WTC11 (cell line): Measurements from ENCODE around the gene ITPK1. TPM values are rescaled to one million over a fixed set of nuclear protein-coding genes. Genes with fewer than 3 reads are reported as not detected.

Source experiments
- ATAC-seq: fragments of 200-7000 bp; cut with Tn5 transposase; 2 replicates; pipeline ENCODE4 v1.10.0; 2021; ENCODE audit warnings: mild to moderate bottlenecking, moderate library complexity
- CTCF ChIA-PET: fragments of 300-600 bp; sonication (Branson Sonifier 250); formaldehyde crosslinking; loops from one replicate; lab custom pipeline; 2021; ENCODE audit warnings: antibody characterized with exemption; lab: Charles Lee
- POLR2A ChIA-PET: fragments of 350-600 bp; sonication (Branson Sonifier 250); formaldehyde crosslinking; loops from one replicate; lab custom pipeline; 2021; ENCODE audit warnings: antibody characterized with exemption; lab: Charles Lee
- DNase-seq: peaks from one replicate; pipeline ENCODE4 v3.0.0; 2021; ENCODE audit warnings: low spot score
- H3K27ac Mint-ChIP-seq: 2 replicates; pipeline ENCODE4 v1.8.0; 2021; ENCODE audit warnings: mixed read lengths
- H3K27me3 Mint-ChIP-seq: 2 replicates; pipeline ENCODE4 v1.8.0; 2021; ENCODE audit warnings: low read depth, mild to moderate bottlenecking, moderate library complexity, mixed read lengths
- H3K36me3 Mint-ChIP-seq: 2 replicates; pipeline ENCODE4 v1.8.0; 2021; ENCODE audit warnings: mixed read lengths
- H3K4me1 Mint-ChIP-seq: 2 replicates; pipeline ENCODE4 v1.8.0; 2022; ENCODE audit warnings: mixed read lengths
- H3K4me3 Mint-ChIP-seq: 2 replicates; pipeline ENCODE4 v1.8.0; 2021; ENCODE audit warnings: mild to moderate bottlenecking, moderate library complexity, mixed read lengths
- H3K9me3 Mint-ChIP-seq: 2 replicates; pipeline ENCODE4 v1.8.0; 2021; ENCODE audit warnings: mixed read lengths
- CREB1 ChIP-seq: sonication (generic); formaldehyde crosslinking; IDR thresholded peaks from 2 replicates; pipeline ENCODE4 v1.8.0; 2023; ENCODE audit warnings: mild to moderate bottlenecking, missing genetic modification reagents
- JAZF1 ChIP-seq: fragments of 250-450 bp; sonication (Bioruptor Pico); IDR thresholded peaks from 2 replicates; pipeline ENCODE4 v1.9.0; 2021; ENCODE audit warnings: moderate library complexity, mild to moderate bottlenecking, inconsistent platforms
- ZNF423 ChIP-seq: fragments of 250-450 bp; sonication (Bioruptor Pico); IDR thresholded peaks from 2 replicates; pipeline ENCODE4 v2.1.2; 2022; ENCODE audit warnings: mild to moderate bottlenecking, moderate library complexity
- total RNA-seq: library from RNA; stranded (reverse); gene quantifications from 3 replicates; pipeline ENCODE4 v1.2.3, GENCODE V29; 2021
- TF ChIP-seq, protein P1 (sequence below): sonication (generic); formaldehyde crosslinking; IDR thresholded peaks from 2 replicates; pipeline ENCODE4 v1.8.1; 2023; ENCODE audit warnings: mild to moderate bottlenecking, missing genetic modification reagents, moderate library complexity
- TF ChIP-seq, protein P2 (sequence below): sonication (generic); formaldehyde crosslinking; IDR thresholded peaks from 2 replicates; pipeline ENCODE4 v1.8.0; 2023; ENCODE audit warnings: missing genetic modification reagents, mild to moderate bottlenecking, borderline replicate concordance
- TF ChIP-seq, protein P3 (sequence below): sonication (generic); formaldehyde crosslinking; IDR thresholded peaks from 2 replicates; pipeline ENCODE4 v1.8.1; 2022; ENCODE audit warnings: missing genetic modification reagents, borderline replicate concordance
- TF ChIP-seq, protein P4 (sequence below): sonication (generic); formaldehyde crosslinking; IDR thresholded peaks from 2 replicates; pipeline ENCODE4 v1.8.0; 2022; ENCODE audit warnings: mild to moderate bottlenecking, missing genetic modification reagents

ITPK1 gene
- total RNA-seq, 1 experiment from 2014 or later: 144 TPM

DNA sequence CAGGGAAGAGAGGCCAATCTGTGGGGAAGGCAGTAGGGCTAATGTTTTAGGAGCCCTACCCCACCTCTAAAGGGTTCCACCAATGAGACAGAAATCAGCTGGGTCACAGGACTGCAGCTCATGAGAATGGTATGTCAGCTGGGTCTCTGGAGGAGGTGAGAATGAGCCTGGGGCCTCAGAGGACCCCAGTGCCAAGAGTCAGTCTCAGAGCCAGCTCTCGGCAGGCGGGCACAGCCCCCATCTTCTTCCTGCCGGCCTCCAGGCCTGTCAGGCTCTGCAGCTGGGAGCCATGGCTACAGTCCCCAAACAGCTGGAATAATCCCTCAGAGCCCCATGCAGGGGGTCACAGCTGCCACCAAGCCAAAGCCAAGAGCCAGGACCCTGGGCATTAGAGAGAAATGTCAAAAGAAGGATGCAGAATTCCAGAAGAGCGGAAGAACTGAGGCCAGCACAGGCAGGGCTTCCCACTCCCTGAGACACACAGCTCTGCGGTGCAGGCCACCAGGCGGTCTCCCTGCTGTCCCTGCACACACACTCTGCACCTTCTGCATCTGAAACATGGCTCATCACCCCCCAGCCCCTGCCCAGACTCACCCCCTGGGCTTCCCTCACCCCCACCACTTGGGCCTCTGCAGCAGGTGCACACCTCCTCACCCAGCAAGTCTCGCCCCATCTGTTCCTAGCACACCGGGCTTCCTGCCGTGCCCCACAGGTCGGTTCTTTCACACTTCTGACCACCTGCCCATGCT is 26.0 kb downstream of the ITPK1 start:
- POLR2A ChIA-PET: no interaction called here
- no peak for DNase-seq
- H3K4me3 Mint-ChIP-seq: no peak overlapping the region

DNA sequence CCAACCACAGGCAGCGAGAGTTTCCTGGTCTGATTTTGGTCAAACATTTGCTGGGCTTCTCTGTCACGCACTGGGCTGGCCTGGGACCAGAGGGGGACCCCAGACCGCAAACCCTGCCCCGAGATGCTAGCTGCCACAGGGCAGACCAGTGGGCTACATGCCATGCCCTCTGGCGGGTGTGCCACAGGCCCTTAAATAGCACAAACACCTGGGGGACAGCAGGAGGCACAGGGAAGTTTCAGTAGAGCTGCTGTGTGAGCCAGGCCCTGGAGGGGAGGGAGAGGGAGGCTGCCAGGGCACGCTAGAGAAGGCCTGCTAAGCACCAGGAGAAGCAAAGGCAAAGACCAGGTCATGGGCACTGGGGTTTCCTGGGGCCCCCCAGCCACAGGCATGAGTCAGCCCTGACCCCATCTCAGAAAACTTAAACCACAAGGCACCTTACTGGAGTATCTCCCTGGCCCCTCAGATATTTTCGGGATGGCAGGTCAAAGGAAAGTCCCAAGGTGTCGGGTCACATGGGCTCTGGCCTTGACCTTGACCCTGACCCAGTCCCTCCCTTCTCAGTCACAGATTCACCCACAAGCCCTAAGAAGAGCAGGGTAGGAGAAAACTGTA is 29.2 kb downstream of the ITPK1 start:
- peak overlapping the region; percentile 80 for H3K27ac Mint-ChIP-seq
- H3K4me3 Mint-ChIP-seq: no peak overlapping the region
- peaks cover 6% of the 10 kb centered on the region; the same call in 1 of the 2 replicates for H3K9me3 Mint-ChIP-seq
- TF ChIP-seq, protein P1, sequence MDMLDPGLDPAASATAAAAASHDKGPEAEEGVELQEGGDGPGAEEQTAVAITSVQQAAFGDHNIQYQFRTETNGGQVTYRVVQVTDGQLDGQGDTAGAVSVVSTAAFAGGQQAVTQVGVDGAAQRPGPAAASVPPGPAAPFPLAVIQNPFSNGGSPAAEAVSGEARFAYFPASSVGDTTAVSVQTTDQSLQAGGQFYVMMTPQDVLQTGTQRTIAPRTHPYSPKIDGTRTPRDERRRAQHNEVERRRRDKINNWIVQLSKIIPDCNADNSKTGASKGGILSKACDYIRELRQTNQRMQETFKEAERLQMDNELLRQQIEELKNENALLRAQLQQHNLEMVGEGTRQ (CRISPR knock-in tag): 0 out of 2 replicates have a peak, but pooled peaks have one; percentile 20
- TF ChIP-seq JAZF1 (CRISPR knock-in tag): no peak
- POLR2A ChIA-PET: interaction anchor here (1.4 kb wide), 1 partner anchor 28 kb away, joined by 4 read pairs; no protein-coding TSS in a partner anchor
- ATAC-seq: 0 out of 2 replicates have a peak, but pooled peaks have one; percentile 7
- peaks cover 11% of the 10 kb centered on the region for H3K36me3 Mint-ChIP-seq
- DNase-seq: no peak
- CTCF ChIA-PET: interaction anchor here (0.6 to 1.9 kb wide), 4 partner anchors 29 to 134 kb away, joined by 3 to 7 read pairs (median 4); no protein-coding TSS in a partner anchor
- peaks cover 47% of the 10 kb centered on the region for H3K4me1 Mint-ChIP-seq
- no peaks in the 10 kb centered on the region; the same call in 1 of the 2 replicates for H3K27me3 Mint-ChIP-seq

More for the DNA sequence above, 26.0 kb downstream of the ITPK1 start:
- H3K27ac Mint-ChIP-seq: peak overlapping the region; percentile 64
- TF ChIP-seq, protein P2, sequence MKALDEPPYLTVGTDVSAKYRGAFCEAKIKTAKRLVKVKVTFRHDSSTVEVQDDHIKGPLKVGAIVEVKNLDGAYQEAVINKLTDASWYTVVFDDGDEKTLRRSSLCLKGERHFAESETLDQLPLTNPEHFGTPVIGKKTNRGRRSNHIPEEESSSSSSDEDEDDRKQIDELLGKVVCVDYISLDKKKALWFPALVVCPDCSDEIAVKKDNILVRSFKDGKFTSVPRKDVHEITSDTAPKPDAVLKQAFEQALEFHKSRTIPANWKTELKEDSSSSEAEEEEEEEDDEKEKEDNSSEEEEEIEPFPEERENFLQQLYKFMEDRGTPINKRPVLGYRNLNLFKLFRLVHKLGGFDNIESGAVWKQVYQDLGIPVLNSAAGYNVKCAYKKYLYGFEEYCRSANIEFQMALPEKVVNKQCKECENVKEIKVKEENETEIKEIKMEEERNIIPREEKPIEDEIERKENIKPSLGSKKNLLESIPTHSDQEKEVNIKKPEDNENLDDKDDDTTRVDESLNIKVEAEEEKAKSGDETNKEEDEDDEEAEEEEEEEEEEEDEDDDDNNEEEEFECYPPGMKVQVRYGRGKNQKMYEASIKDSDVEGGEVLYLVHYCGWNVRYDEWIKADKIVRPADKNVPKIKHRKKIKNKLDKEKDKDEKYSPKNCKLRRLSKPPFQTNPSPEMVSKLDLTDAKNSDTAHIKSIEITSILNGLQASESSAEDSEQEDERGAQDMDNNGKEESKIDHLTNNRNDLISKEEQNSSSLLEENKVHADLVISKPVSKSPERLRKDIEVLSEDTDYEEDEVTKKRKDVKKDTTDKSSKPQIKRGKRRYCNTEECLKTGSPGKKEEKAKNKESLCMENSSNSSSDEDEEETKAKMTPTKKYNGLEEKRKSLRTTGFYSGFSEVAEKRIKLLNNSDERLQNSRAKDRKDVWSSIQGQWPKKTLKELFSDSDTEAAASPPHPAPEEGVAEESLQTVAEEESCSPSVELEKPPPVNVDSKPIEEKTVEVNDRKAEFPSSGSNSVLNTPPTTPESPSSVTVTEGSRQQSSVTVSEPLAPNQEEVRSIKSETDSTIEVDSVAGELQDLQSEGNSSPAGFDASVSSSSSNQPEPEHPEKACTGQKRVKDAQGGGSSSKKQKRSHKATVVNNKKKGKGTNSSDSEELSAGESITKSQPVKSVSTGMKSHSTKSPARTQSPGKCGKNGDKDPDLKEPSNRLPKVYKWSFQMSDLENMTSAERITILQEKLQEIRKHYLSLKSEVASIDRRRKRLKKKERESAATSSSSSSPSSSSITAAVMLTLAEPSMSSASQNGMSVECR (CRISPR knock-in tag): no peak
- TF ChIP-seq CREB1 (no peak), JAZF1 (CRISPR knock-in tag) (no peak), ZNF423 (CRISPR knock-in tag) (no peak)
- TF ChIP-seq, protein P3, sequence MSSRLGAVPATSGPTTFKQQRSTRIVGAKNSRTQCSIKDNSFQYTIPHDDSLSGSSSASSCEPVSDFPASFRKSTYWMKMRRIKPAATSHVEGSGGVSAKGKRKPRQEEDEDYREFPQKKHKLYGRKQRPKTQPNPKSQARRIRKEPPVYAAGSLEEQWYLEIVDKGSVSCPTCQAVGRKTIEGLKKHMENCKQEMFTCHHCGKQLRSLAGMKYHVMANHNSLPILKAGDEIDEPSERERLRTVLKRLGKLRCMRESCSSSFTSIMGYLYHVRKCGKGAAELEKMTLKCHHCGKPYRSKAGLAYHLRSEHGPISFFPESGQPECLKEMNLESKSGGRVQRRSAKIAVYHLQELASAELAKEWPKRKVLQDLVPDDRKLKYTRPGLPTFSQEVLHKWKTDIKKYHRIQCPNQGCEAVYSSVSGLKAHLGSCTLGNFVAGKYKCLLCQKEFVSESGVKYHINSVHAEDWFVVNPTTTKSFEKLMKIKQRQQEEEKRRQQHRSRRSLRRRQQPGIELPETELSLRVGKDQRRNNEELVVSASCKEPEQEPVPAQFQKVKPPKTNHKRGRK (CRISPR knock-in tag): no peak
- TF ChIP-seq, protein P1 (CRISPR knock-in tag): no peak
- TF ChIP-seq, protein P4, sequence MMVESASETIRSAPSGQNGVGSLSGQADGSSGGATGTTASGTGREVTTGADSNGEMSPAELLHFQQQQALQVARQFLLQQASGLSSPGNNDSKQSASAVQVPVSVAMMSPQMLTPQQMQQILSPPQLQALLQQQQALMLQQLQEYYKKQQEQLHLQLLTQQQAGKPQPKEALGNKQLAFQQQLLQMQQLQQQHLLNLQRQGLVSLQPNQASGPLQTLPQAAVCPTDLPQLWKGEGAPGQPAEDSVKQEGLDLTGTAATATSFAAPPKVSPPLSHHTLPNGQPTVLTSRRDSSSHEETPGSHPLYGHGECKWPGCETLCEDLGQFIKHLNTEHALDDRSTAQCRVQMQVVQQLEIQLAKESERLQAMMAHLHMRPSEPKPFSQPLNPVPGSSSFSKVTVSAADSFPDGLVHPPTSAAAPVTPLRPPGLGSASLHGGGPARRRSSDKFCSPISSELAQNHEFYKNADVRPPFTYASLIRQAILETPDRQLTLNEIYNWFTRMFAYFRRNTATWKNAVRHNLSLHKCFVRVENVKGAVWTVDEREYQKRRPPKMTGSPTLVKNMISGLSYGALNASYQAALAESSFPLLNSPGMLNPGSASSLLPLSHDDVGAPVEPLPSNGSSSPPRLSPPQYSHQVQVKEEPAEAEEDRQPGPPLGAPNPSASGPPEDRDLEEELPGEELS (CRISPR knock-in tag): no peak
- ATAC-seq: no peak
- CTCF ChIA-PET: interaction anchor here (1.3 kb wide), 1 partner anchor 24 kb away, joined by 5 read pairs; no protein-coding TSS in a partner anchor
- H3K9me3 Mint-ChIP-seq: peaks cover 6% of the 10 kb centered on the region; the same call in 1 of the 2 replicates
- peaks cover 8% of the 10 kb centered on the region for H3K36me3 Mint-ChIP-seq
- H3K27me3 Mint-ChIP-seq: no peaks in the 10 kb centered on the region; the same call in 1 of the 2 replicates
- peaks cover 56% of the 10 kb centered on the region for H3K4me1 Mint-ChIP-seq
